HG02759 (cell line): ENCODE data around the gene SDHAF3.
"Not testable (repeated sequence)": the region's sequence is repeated elsewhere in the genome, so short reads cannot be mapped to it uniquely, and the experiment has no call there.

Source experiments
- ATAC-seq: cut with Tn5 transposase; IDR thresholded peaks from one replicate; pipeline ENCODE4 v1.9.1; 2021; ENCODE audit warnings: mild to moderate bottlenecking, moderate library complexity; ENCODE audit not compliant: unreplicated experiment

The SDHAF3 gene

GRCh38 chr7:97117372-97118188 is at the start of gene SDHAF3:
Gene SDHAF3 (plus strand): TSS chr7:97117698. CDS start chr7:97117724, 26 bp downstream.
- peak; percentile 95 for ATAC-seq

- ATAC-seq = not testable (repeated sequence)
Observed at GRCh38 chr7:97072025-97072424, 45.5 kb upstream of the SDHAF3 start.

GRCh38 chr7:97075928-97076327 is 41.6 kb upstream of the SDHAF3 start:
- no peak for ATAC-seq

GRCh38 chr7:97078023-97078969 is 39.2 kb upstream of the SDHAF3 start:
- ATAC-seq = peak; percentile 84

GRCh38 chr7:97079300-97079699 is 38.2 kb upstream of the SDHAF3 start:
- ATAC-seq = no peak

- ATAC-seq = no peak
Observed at GRCh38 chr7:97081521-97082300, 35.8 kb upstream of the SDHAF3 start.

GRCh38 chr7:97088364-97088763 is 29.1 kb upstream of the SDHAF3 start:
- no peak for ATAC-seq

GRCh38 chr7:97089771-97090170 is 27.7 kb upstream of the SDHAF3 start:
- no peak for ATAC-seq

- no peak for ATAC-seq
Observed at GRCh38 chr7:97090761-97091353, 26.6 kb upstream of the SDHAF3 start.

- ATAC-seq = no peak
Observed at GRCh38 chr7:97094284-97094930, 23.1 kb upstream of the SDHAF3 start.

- no peak for ATAC-seq
Observed at GRCh38 chr7:97096037-97096436, 21.5 kb upstream of the SDHAF3 start.

GRCh38 chr7:97096661-97097060 is 20.8 kb upstream of the SDHAF3 start:
- ATAC-seq = no peak

- peak; percentile 99 for ATAC-seq
Observed at GRCh38 chr7:97104719-97105238, 12.7 kb upstream of the SDHAF3 start.

- ATAC-seq = no peak
Observed at GRCh38 chr7:97107192-97107800, 10.2 kb upstream of the SDHAF3 start.

GRCh38 chr7:97116308-97116707 is 1.2 kb upstream of the SDHAF3 start:
- ATAC-seq = no peak

- ATAC-seq = no peak
Observed at GRCh38 chr7:97117035-97117371, 495 bp upstream of the SDHAF3 start.

- ATAC-seq = no peak
Observed at GRCh38 chr7:97118306-97118917, 914 bp downstream of the SDHAF3 start.

GRCh38 chr7:97119747-97120146 is 2.2 kb downstream of the SDHAF3 start:
- ATAC-seq = no peak
